HG03354 (cell line): Measurements from ENCODE around the gene NCKIPSD.

Experiments
- ATAC-seq: cut with Tn5 transposase; IDR thresholded peaks from one replicate; pipeline ENCODE4 v1.9.1; 2021; ENCODE audit warnings: mild to moderate bottlenecking; ENCODE audit not compliant: unreplicated experiment, poor library complexity, severe bottlenecking

NCKIPSD gene

DNA sequence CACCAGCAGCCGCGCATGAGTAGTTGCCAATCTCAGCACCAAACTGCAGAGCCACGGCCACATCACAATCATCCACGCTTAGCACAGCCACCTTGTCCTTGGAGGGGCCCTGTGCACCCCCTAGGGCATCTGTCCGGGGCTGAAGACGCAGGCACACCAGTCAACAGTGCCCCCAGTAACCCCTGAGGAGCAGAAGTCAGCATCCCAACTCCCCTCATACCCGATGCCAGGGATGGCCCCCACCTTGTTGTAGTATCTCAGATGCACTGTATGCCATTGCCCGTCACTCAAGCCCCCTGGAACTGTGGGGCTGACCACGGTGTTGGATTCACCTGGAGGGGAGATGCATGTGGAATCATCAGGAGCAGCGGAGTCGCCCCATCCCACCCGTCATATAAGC is 30.7 kb downstream of the NCKIPSD start:
- ATAC-seq: no peak

DNA sequence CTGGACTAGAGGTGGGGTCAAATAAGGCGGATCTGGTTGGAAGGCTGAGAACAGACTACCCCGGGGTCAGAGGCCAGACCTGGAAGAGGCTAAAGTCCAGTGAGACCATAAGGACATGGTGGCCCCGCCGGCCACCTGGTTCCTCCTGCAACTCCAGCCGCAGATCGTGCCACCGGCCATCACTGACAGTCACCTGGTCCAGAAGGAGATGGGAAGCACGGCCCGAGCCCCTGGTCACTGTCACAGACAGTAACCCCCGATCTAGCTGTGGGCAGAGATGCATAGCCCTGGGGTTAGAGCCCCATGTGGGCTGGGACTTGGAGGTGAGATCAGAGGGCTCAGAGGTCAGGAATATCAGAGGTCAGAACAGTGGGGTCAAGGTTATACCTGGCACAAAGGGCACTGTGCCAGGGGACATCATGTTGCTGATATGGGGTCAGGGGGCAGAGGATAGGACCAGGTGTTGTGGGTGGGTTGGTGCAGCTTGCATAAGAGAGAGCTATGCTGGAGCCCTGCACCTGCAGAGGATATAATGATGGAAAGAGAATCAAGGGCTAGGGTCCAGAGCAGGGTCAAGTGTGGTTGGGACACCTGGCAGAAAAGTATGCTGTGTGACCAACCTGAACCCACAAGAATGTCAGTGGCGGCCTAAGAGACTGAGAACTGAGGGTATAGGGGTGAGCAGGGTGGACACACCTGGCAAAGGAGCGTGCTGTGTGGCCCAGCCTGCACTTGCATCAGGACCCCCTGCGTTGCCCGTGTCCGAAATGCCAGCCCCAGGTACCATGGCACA is 32.6 kb downstream of the NCKIPSD start:
- ATAC-seq: no peak

DNA sequence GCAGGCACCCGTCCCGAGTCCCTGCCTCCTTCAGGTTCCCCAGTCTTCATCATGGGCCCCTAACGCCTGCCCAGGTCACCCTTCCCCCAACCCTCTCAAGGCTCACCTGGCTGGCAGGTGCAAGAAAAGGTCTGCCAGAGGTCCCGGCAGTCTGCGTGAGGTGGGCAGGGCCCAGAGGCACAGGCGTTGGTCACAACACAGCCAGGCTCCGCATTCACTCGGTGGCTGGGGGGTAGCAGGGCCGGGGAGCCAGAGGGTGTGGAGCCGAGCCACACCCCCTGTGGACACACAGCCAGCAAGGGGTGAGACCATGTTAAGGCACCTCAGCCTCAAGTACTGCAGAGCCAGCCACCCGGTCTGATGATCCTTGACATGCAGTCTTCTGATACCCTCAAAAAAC is 33.9 kb downstream of the NCKIPSD start:
- no peak for ATAC-seq

DNA sequence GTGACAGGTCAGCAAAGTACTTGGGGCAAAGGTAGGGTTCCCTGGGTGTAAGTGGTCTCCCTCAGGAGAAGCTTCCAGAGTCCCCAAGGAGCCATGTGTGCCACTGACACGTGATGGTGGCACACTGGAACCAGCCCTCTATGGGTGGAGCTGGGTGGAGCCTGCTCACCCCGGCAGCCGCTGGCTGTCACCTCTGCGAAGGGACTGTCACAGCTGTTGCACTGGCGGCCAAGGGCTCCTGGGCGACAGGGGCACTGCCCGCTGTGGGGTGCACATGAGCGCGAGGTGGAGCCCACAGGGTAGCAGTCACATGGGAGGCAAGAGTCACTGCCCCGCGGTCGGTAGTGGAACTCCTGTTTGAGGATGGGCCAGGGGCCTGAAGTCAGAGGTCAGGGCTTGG is 35.0 kb downstream of the NCKIPSD start:
- ATAC-seq: no peak

DNA sequence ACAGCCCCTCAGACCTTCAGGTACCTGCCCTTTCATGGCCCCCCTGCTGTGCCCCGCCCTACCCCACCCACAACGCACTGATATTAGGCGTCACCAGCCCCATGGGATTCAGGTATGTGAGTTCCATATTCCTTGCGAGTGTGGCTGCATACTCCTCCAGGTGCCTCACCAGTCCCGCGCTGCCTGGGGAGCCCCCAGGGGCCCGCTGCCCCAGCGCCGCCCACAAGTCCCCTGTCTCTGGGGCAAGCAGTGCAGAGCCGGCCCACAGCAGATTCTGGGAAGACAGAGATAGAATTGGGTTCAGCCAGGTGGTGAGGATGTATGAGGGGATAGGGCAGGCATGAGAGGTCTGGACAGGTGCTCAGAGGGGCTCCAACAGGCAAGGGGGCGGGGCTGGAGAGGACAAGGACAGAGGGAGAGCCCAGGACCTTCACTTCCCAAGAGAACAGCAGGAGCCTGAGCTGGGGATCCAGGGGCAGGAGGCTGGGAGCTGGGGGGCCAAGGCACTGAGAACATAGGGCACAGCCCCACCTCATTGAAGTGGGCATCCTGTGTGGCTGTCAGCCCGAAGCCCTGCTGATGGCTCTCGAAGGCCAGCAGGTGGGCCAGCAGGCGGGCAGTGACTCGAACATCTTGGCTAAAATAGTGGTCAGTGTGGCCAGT is 37.4 kb downstream of the NCKIPSD start:
- no peak for ATAC-seq

DNA sequence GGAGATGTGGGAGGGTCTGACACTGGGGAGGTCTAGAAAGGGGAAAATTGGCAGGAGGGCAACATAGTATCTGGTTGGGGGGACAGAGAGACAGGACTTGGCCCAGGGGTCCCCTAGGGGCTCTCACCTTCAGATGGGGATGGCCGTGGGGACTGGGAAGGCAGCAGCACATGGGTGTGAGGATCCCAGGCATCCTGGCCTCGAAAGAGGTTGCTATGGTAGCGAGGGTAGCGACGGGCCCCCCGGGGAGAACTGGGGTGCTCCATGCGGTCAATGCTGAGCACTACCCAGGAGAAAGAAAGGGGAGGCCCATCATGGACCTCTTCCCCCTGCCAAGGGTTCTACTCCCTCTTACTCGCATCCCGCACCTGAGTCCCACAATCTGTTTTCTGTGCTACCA is 38.0 kb downstream of the NCKIPSD start:
- no peak for ATAC-seq

DNA sequence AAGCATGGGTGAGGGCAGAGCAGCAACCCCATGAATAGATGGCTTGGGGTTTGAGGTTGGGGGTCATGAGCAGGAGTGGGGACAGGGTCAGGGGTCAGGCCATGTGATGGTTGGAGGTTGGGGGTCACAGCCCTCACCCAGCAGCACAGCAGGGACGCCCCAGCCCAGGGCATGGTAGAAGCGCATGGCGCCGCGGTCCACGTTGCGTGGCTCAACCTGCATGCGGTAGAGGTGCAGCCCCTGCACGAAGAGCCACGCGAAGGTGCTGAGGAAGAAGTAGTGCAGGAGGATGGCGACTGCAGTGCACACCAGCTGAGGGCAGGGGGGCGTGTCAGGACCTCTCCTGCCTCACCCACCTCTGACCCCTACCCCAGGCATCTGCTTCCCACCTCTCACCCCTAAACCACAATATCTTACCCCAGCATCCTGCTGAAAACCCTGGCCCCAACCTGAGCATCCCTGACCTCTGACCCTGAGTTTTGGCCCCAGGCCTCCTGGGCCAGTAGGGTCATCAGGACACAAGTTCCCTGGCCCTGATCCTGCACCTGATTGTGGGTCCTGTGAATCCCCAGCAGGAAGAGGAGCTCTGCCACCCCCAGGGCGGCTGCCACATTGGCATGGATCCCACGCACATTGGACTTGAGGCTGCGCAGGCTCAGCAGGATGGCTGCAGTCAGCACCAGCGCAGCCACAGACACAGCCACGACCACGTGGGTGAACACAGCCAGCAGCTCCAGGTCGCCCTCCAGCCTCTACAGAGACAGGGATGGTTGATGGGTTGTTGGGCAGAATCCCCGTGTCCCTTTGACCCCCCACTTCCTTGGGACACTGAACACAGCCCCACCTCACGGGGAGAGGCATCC is 40.6 kb downstream of the NCKIPSD start:
- no peak for ATAC-seq

DNA sequence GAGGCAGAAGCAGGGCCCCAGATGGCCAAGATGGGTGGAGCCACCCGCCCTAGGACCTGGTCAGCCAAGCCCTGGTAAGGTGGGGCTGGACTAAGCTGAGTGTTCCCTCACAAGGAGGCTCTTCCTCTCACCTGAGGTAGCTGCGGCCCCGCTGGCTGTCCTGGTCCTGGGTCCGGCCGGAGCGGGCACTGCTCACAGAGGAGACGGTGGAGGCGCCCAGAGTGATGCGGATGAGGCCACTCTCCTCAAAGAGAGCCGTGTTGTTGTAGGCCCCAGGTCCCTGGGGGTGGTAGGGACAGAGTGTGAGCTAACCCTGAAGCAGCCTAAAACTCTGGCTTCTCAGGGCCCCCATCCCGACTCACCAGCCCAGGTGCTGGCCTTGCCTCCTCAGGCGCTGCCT is 43.1 kb downstream of the NCKIPSD start:
- ATAC-seq: no peak

DNA sequence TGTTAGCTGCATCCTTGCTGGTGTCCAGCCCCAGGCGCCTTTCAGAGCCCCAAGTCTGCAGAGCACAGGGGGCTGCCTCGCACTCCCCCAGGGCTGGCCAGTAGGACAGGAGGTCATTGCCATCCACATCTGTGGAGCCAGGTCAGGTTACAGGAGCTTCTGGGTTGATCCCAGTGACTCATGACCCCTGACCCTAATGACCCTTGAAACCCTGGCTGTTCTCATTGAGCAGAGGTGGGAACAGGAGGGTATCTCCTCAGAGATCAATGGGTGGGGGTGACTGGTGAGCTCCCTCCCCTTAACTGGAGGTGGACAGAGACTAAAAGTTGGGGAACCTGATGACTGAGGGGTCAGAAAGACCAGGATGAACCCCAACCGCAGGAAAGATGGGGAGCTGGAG is 44.3 kb downstream of the NCKIPSD start:
- no peak for ATAC-seq

DNA sequence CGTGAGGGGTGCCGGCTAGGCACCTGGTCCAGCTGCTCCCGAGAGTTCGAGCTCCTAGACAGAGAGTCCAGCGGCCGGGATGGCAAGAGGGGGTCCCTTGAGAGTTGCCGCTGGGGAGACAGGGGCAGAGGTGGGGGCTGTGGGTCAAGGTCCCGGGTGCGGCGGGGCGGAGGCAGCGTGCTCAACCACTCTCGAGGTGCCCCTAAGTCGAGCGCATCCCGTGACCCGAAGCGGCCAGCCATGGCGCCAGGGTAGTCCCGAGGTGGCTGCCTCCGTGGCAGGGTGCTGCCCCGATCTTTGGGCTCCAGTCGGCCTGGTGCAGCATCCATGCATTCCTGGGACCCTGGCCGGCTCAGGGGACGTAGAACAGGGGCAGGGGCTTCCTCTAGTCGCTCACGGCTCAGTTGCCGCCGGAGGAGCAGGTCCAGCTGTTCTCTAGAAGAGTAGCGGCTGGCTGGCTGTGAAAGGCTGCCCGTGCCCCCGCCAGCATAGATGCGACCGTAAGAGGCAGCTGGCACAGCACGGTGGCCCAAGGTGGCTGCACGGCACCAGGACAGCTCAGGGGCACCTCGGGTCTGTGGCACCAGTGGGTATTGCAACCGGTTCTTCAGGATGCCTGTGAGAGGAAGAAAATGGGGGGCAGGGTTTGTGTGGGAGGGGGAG is 45.6 kb downstream of the NCKIPSD start:
- ATAC-seq: no peak

DNA sequence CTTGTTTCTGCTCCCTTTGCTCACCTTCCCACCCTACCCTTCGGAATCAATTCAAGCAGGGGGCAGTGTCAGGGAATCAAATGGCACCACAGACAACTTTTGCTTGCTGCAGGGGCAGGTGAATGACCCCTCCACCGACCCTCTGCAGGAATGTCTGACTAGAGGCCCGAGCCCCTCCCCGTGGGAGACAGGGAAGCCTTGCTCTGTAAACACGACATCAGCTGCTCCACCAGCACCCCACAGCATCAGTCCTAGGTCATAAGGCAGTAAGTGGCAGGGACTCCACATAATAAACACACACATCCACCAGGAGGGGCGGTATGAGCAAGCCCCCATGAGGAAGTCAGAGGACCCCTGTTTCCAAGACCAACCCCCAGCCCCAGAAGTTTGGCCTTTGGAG is 48.4 kb downstream of the NCKIPSD start:
- ATAC-seq: no peak

DNA sequence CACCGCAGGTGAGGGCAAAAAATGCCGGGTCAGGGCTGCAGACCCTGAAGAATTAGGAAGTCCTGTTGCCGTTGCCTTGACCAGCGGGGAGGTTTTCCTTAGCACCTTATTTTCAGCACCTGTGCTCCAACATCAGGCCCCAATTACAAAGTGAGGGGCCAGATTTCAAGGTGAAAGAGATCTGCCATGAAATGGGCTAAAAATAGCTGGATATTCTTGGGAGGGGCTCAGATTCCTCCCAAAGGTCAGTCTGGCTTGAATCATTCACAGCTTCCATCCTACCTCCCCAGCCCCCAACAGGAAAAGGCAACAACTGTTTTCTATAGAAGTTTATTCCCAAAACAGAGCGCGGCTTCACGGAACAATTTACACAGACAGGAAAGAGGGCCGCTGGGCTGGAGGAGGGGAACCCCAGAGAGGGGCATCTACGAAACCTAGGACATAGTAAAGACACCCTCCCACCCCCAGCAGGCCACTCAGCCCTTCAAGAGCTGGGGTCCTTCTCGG is 49.5 kb downstream of the NCKIPSD start:
- no peak for ATAC-seq

DNA sequence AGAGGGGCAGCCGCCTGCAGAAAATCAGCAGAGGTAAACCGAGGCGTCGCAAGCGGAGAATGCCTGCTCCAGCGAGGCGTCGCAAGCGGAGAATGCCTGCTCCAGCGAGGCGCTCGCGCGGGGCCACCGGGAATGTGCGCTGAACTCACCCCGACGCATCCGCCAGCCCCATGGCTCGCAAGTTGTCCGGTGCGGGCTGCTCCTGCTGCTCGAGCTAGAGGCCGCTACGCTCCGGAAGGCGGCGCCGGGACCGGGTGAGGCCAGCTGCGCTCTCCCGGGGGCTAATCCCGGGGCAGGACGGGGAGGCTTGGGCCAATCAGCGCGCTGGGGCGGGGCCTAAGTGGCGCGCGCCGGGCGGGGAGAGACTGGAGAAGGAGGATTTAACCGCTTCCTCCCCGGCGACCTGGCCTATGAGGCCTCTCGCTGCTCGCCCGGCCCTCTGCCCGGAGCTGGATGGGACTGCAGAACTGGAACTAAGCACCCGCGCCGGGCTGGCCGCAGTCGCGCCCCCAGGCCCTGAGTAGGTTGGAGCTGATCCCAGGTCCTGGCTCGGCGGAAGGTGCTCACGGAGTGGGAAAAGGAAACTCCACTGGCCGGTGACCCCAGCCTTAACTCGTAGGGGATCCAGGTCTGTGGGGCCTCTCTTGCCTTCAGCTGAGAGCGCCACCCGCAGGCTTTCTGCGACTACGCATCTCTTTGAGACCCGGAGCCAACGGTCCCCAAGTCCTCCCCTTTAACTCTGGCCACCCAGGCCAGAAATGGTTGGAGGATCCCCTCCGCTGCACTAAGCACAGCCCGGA is 50.3 kb downstream of the NCKIPSD start, which contains the start of gene SLC26A6:
Gene SLC26A6 (minus strand): TSS at position 240 of the 800 bp plus-strand sequence. CDS start 68 bp downstream, at position 172.
- peak; percentile 92 for ATAC-seq

DNA sequence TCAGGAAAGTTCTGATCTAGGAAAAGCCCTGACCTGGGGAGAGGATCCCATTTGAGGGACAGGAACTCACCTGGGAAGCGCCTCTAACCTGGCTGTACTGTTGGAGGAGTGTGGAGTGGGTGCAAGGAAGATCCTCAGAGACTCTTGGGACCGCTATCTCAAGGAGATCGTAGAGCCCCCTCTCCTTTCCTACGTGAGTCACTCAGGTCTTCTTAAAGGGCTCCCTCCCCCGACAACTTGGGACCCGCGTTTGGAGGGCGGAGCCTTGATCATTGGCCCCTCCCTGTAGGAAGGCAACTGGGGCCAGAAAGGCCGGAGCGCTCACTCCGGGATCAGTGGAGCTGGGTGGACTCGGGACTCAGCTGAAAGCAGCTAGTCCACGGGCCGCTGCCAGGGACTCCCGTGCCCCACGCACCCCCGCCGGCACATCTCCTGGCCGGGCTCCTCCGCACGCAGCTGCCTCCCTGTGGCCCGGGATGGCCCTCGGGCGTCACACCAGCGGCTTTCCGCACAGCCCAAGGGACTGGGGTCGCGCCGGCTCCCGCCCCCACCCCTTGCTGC is 51.0 kb downstream of the NCKIPSD start:
- ATAC-seq: peak; percentile 36

DNA sequence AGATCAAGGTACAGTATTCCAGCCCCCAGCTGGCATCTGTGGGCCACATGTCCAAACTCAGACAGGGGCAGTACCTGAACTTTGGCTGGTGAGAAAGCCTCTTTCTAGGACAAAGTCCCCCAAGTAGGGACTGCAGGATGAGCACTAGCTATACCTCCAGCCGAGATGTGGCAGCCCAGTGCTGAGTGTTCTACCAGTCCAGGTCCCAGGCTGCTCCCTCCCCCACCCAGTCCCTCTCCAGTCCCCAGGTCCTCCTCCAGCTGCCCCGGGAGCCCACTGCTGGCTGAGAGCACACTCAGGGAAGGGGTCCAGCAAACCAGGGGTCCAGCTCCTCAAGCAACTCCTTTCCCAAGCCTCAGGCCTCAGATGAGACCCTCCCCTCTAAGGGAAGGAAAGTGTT is 52.0 kb downstream of the NCKIPSD start:
- no peak for ATAC-seq

DNA sequence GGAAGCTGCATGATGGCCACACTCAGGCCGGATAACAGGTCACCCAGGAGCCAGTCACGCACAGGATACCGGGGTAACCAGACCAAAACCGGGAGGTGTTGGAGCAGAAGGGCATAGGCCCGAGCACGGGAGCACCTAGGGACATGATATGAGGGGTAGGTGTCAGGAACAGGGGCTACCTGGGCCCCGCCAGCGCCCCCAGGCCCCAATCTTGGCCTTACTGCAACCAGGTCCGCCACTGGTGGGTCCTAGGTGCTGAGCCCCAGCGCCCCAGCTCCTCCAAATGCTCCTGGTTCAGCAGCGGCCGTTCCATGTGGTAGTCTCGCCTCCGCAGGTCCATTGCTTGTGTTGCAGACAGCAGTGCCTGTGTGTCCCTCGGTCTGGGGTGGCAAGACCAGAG is 52.5 kb downstream of the NCKIPSD start:
- ATAC-seq: no peak

DNA sequence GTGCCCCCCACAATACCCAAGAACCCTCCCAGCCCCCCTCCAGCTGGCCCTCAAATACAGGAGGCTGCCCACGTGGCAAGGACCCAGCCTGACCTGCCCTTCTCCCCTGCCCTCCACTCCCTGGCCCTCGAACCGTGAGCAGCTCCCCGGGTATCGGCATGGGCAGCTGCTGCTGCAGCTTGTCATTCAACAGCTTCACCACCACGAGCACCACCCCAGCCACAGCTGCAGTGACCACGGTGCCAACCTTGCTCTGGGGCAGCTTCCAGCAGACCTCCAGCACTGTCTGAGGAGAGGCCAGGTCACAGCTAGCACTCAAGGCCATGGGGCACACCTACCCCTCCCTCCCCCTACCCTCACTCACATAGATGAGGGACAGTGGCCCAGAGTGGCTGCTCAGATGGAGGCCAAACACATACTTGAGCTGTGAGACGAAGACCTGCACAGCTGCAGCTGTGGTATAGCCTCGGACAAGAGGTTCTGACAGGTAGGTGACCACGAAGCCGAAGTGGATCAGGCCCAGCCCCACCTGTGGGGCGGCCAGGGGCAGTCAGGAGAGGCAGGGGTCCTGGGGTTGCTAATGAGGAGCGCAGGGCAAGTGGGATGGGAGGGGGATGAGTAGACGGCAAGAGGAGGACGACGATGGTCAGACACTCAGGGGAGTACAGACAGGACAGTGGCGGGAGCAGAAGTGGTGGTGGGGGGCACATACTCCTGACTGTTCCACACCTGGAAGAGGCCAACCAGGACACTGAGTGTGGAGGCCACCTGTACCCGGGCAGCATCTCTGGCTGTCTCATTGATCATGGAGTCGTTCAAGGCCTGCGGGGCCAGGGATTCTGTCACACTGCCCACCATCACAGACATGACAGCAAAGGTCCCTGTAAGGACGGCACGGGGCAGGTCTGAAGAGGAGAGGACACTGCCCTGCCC is 53.9 kb downstream of the NCKIPSD start:
- ATAC-seq: no peak

DNA sequence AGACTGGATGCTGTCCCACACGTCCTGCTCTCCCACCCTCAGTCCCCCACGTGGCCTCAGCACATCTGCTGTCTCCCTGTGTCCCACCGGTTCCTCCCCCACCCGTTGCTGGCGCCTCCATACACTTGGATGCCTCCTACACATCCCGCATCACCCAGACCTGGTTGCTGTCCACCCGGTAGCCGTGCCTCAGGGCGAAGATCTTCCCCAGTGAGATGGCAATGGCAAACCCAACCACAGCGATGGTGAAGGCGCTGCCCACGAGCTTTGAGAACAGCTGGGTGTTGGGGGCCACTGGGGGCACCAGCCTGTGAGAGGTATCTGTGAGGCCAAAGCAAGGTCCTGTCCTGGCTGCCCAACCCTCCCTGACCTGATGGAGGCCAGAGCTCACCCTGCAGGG is 54.9 kb downstream of the NCKIPSD start:
- no peak for ATAC-seq
